Right hindlimb (tissue), 1 donor: ENCODE data around the gene GATAD2B.
A peak's percentile ranks its signal among the peaks of the same experiment; 100 is the strongest.
"Not testable (repeated sequence)": the region's sequence is repeated elsewhere in the genome, so short reads cannot be mapped to it uniquely, and the experiment has no call there.

Experiments used
- DNase-seq: peaks from one replicate; pipeline ENCODE4 v3.0.0-alpha.2; 2018

Gene GATAD2B

DNA sequence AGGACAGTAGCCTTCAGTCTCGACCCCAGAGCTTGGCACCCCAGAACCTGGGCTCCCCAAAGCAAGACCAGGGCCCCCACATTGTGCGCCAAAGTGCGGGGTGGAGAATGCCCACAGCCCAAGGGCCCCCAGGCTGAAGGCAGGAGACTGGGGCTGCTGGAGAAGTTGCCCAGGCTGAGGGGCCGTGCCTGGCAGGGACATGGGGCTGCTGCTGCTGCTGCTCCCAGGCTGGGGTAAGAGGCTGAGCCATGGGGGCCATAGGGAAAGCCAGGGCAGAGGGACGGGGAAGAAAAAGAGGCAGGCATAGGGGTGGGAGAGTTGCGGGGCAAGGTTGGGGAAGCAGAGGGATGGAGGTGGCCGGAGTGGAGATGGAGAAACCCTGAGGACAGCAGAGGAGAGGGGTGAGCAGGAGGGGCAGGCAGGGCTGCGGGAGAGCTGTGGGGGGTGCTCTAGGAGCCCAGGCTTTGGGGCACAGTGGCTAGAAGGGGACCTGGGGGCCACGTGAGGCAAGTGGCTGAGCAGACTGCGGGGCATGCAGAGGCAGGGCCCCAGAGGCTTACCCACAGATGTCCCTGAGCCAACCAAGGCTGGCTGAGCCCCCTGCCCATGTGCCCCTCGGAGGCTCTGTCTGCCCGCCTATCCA, 128.7 kb downstream of the GATAD2B start:
- no peak for DNase-seq

DNA sequence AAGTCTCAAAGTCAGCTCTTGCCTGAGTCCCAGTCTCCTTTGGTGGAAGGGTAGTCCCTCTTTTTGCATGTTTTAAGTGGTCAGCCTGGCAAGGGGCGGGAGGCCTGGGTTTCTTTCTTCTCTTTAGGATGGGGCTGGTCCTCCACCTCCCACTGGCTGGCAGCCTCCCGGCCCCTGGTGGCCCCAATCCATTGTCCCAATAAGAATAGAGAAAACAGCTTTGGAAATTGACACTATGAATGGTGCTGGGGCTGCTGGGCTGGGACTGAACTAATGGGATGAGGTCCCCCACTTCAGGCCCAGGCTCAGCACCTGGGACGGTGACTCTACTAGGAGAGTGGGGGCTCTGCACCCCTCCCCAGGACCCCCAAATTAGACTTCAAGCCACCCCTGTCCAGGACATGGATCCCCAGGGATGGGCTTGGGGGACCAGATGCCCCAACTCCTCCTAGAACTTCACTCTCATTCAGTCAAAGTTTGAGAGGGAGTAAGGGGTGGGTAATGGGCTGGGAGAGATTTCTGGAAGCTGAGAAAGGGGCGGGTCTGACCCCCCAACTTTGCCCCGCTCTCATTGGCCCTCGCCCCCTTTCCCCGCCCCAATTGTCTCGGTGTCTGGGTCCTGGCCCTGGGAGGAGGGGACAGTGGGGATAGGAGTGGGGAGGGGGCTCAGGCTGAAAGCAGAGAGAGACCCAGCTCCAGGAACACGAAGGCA, 129.4 kb downstream of the GATAD2B start:
- DNase-seq: no peak

DNA sequence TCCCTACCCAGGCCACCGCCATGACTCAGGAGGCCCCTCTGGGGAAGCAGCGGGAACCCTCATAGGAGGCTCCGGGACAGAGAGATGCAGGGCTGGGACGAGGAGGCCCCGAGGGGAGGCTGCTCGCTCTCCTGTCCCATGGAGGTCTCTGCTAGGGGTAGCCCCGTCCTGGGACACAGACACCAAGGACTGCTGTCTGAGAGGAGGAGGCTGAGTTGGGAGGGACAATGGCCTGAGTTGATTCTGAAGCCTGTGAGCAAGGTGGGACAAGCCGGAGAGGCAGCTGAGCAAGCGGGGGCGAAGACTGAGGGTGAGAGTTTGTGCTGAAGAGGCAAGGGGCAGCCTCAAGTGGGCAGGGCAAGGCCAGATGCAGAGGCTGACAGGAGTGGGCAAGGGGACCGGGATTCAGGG, 130.1 kb downstream of the GATAD2B start:
- DNase-seq: no peak

DNA sequence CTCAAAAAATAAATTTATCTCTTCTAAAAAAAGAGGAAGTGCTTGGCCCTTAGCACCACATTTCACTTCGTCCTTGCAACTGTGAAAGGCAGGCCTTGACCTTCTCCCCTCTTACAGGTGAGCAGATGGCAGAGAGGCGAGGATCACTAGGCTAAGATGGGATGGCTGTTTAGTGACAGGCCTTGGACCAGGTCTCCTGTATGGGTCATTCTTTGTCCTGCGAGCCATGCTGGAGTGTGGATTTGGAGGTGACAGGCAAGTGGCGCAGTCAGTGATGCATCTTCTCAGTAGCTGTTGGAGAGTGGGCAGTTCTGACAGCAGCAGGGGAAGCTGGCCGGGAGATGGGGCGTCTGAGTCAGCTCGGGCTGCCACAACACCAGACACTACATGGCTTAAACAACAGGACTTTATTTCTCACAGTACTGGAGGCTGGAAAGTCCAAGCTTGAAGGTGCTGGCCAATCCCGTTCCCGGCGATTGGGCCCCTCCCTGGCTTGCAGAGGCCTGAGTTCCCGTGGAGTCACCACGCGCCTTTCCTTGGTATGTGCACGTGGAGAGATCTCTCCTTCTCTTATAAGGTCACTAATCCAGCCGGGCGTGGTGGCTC, 131.0 kb downstream of the GATAD2B start:
- DNase-seq: no peak

DNA sequence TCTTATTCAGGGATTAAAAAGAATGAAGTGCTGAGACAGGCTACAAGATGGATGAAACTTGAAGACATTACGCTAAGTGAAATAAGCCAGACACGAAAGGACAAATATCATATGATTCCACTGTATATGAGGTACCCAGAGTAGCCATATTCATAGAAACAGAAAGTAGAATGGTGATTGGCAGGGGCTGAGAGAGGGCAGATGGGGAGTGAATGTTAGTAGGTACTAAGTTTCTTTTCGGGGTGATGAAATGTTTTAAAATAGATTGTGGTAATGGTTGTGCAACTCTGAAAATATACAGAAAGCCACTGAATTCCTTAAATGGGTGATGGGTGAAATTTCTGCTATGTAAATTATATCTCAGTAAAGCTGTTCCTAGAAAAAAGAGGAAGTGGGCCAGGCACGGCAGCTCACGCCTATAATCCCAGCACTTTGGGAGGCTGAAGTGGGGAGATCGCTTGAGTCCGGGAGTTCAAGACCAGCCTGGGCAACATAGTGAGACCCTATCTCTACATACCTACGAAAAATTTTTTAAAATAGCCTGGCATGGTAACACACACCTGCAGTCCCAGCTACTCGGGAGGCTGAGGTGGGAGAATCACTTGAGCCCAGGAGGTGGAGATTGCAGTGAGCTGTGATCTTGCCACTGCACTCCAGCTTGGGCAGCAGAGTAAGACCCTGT, 131.7 kb downstream of the GATAD2B start:
- peak; percentile 22 for DNase-seq

DNA sequence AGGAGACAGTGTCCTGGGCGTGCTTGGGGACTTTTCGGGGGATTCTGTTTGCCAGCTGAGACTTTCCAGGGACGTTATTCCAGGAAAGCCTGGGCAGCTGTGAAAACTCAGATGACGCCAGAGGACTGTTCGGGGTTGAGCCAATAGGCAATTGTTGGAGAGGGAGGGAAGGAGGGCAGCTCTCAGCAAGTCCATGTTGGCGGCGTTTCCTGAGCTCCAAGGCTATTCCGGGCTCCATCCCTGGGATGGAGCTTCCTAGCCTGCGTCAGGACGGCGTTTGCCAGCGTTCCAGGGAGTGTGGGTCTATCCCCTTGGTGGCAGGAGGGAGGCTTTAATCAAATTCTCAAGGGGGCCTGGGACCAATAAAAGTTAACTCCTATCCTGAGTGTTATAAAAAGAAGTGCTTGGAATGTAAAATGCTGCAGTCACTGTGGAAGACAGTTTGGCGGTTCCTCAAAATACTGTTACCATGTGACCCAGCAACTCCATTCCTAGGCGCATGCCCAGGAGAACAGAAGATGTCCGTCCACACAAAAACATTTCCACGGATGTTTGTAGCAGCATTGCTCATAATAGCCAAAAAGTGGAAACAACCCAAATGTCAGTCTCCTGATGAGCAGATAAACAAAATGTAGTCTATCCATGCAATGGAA, 132.3 kb downstream of the GATAD2B start:
- peak; percentile 93 for DNase-seq

DNA sequence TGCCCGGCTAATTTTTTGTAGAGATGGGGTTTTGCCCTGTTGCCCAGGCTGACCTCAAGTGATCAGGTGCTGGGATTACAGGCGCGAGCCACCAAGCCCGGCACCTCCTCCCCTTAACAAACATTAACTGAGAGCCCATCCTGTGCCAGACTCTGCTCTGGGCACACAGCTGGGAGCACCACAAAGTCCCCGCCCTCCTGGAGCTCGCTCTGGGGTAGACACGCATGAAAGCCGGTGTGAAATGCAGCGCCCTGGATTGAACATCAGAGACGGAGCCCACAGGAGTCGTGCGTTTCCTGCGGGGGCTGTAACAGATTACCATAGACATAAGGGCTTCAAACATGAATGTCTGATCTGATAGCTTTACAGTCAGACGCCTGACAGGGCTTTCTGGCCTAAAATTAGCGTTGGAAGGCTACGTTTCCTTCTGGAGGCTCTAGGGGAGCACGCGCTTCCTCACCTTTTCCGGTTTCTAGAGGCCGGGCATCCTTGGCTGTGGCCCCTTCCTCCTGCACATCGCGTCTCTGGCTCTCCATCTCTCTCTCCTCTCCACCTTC, 133.2 kb downstream of the GATAD2B start:
- DNase-seq: no peak

DNA sequence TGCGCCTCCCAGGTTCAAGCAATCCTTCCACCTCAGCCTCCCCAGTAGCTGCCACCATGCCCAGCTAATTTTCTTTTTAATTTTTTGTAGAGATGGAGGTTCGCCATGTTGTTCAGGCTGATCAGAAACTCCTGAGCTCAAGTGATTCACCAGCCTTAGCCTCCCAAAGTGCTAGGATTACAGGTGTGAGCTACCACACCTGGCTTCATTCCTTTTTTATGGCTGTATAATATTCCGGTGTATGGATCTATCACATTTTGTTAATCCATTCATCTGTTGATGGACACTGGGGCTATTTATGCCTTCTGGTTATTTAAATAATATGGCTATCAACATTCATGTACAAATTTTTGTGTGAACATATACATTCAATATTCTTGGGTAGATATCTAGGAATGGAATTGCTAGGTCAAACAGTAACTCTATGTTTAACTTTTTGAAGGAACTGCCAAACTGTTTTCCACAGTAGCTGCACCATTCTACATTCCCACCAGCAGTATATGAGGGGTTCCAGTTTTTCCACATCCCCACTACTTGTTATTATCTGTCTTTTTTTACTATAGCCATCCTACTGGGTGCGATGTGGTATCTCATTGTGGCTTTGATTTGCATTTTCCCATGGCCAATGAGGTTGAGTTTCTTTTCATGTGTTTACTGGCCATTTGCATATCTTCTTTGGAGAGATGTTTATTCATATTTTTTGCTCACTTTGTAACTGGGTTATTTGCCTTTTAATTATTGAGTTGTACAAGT, 136.6 kb downstream of the GATAD2B start:
- DNase-seq: no peak

DNA sequence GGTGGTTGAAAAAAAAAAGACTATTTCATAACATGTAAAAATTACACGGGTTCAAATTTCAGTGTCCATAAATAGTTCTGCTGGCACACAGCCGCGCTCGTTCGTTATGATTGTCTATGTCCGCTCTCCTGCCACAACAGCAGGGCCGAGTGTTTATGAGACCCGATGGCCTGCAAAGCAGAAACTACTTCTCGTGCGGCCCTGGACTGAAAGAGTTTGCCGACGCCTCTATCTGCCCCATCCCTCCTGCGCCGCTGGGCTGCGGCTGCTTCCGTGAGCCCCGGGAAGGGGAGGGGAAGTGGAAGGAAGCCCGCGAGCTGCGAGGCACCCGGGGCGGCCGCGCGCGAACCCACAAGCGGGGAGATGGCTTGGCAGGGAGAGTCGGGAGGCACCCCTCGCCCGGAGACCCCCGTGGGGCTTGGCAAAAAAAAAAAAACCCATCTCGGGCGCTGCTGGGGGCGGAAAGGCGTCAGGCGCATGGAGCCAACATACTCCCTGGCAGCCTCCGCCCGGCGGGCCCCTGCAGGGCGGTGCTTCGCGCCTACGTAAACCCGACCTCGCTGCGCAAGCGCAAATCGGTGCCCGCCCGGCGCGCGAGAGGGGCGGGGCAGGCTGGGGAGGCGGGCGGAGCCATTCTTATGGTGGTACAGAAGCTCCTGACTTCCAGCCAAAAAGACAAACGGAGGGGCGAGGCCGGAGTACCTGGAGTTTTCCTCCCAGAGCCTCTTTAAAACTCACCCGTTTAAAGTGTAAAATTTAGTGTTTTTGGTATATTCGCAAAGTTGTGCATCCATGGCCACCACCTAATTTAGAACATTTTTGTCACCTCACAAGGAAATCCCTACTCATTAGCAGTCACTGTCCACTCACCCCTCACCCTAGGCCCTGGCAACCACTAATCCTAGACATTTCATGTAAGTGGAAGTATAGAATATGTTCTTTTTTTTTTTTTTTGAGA, 139.3 kb downstream of the GATAD2B start:
- peak; percentile 95 for DNase-seq

DNA sequence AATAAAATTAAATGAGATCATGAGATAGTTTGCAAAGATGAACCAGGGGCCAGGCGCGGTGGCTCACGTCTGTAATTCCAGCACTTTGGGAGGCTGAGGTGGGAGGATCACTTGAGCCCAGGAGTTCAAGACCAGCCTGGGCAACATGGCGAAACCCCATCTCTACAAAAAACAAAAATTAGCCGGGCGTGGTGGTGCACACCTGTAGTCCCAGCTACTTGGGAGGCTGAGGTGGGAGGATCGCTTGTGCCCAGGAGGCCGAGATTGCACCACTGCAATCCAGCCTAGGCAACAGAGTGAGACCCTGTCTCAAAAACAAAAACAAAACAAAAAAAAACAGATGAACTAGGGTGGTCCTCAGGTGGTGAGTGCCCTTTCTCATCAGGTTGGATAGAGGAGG, 140.1 kb downstream of the GATAD2B start:
- DNase-seq: not testable (repeated sequence)

DNA sequence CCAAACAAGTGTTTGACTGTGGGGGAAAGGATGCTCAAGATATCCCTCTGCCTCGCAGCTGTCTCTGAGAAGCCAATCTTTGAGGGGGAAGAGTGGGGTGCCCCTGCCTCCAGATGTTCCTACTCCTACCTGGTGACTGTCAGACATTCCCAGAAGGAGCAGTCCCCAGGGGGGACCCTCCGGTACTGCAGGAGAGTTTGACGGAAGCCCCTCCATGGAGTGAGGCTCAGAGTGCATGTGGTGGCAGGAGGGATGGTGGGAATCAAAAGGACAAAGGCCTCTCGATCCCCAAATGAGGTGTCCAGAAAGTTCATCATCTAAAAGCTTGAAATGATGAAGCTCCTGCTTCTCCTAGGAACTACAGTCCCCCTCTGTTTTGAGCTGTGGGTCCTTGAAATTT, 142.2 kb downstream of the GATAD2B start:
- no peak for DNase-seq

DNA sequence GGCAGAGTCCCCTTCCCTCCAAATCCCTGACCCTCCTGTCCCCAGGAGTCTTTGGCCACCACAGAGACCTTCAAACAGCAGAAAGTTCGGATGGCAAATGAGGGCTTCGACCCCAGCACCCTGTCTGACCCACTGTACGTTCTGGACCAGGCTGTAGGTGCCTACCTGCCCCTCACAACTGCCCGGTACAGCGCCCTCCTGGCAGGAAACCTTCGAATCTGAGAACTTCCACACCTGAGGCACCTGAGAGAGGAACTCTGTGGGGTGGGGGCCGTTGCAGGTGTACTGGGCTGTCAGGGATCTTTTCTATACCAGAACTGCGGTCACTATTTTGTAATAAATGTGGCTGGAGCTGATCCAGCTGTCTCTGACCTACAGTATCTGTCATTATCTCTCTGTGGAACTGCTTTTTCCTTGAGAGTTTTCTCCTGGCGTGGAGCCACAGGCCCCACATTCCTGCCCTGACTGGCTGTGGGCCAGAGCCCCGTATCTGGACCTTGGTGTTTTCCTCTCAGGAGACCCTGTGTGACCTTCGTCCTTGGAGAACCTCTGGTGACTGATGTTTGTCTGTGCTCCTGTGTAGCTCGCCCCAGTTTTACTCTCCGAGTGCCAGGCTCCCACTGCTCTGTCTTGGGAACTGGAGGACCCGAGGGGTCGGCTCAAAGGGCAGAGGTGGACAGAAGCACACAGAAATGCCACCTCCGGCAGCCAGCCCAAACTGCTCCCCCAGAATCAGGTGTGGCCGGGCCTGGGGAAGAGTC, 142.8 kb downstream of the GATAD2B start:
- DNase-seq: no peak

DNA sequence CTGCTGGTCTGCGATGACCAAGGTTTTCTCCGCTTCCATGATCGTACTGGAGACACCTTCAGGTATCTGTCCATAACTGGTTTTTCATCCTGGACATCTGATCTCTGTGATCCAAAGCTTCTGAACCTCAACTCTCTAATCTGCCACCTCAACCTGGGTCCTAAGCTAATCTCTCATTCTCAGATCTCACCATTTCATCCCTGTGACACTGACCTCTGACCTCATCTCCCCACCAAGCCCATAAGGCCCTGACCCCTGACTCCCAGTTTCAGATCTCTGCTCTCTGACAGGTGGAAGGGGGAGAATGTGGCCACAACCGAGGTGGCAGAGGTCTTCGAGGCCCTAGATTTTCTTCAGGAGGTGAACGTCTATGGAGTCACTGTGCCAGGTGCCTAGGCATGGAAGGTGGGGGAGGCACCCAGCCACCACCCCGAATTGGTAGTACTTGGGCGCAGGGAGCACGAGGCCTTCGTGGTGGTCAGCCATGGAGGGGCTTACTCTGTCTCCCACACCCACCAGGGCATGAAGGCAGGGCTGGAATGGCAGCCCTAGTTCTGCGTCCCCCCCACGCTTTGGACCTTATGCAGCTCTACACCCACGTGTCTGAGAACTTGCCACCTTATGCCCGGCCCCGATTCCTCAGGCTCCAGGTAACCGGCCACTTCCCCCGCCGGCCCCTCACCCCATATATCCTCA, 143.8 kb downstream of the GATAD2B start:
- no peak for DNase-seq

DNA sequence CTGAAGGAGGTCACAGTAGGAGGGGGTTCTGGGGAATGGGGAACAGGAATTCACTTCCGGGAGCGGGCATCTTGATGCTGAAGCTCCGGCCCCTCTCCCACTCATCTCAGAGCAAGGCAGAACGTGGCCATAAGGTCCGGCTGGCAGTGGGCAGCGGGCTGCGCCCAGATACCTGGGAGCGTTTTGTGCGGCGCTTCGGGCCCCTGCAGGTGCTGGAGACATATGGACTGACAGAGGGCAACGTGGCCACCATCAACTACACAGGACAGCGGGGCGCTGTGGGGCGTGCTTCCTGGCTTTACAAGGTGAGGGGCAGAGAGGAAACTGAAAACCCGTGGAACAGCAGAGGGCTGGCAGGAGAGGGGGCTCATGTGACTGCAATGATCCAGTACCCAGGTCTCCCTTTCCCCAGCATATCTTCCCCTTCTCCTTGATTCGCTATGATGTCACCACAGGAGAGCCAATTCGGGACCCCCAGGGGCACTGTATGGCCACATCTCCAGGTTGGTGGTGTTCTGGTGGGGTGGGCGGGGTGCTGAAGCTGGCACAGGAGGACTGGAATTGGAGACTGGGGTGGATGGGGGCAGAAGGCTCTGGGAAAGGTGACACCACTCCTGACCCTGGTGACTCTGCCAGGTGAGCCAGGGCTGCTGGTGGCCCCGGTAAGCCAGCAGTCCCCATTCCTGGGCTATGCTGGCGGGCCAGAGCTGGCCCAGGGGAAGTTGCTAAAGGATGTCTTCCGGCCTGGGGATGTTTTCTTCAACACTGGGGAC, 144.5 kb downstream of the GATAD2B start:
- no peak for DNase-seq

DNA sequence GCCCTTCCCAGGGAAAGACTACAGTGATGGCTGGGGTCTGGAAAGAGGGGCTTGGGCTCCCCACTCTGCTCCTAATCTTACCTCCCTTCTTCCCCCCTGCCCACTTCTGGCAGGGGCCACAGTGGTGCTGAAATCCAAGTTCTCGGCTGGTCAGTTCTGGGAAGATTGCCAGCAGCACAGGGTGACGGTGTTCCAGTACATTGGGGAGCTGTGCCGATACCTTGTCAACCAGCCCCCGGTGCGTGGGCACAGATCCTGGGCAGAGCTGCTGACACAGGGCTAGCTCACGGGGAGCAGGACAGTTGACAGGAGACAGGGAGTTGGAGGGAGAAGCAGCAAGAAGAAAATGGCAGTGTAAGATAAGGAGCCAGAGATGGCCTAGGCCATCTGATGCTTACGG, 145.1 kb downstream of the GATAD2B start:
- no peak for DNase-seq

DNA sequence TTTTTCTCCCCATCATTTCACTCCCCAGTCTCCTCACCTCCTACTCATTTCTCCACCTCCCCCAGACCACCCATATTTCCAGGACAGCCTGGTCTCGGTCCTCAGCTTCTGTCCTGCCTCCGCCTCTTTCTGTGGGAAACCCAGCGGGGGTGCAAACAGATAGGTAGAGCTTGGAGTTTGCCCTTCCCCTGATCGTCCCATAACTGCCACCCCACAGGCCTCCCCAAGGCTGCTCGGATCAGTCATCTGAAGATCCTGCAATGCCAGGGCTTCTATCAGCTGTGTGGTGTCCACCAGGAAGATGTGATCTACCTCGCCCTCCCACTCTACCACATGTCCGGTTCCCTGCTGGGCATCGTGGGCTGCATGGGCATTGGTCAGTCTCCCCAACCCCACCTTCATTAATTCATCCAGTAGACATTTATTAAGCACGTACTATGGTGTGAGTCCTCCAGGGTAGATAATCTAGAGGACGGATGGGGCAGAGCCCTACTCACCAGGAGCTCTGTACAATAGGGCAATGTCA, 145.9 kb downstream of the GATAD2B start:
- DNase-seq: no peak

DNA sequence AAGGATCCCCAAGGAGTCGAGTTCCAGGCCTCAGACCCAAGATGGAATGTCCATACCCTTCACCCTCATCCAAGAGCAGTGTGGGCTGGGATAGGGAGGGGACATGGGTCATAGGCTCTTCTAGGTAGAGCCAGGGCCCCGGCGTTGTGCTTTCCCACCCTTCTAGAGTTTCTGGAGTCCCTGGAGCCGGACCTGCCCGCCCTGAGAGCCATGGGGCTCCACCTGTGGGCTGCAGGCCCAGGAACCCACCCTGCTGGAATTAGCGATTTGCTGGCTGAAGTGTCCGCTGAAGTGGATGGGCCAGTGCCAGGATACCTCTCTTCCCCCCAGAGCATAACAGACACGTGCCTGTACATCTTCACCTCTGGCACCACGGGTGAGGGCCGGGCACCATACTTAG, 146.4 kb downstream of the GATAD2B start:
- no peak for DNase-seq
